ENCODE results near the gene TPRA1.

DNA sequence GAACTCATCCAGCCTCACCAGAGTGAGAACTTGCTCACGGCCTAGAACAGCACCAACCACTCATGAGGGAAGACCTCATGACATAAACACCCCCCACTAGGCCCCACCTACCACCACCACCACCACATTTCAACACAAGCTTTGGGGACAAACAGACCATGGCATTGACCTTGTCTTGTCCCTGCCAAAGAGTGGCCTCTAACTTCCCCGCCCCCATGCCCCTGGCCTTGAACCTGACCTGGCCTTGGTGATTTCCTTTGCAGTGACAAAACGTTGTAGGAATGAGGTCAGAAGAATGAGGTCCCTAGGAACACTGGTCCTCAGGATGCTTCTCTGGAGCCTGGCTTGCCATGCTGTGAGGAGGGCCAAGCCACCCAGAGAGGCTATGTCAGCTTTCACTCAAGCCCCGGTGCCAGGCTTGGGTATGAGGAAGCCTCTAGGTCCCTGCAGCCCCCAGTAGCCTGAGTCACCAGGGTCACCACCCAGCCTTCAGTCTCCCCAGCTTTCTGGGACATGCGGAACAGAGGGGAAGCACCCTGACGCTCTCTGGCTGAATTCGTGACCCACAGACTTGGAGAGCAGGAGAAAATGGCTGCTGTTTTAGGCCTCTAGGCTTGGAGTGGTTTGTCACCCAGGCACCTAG lies 57.9 kb downstream of the TPRA1 start:
- TF ChIP-seq, protein P1, sequence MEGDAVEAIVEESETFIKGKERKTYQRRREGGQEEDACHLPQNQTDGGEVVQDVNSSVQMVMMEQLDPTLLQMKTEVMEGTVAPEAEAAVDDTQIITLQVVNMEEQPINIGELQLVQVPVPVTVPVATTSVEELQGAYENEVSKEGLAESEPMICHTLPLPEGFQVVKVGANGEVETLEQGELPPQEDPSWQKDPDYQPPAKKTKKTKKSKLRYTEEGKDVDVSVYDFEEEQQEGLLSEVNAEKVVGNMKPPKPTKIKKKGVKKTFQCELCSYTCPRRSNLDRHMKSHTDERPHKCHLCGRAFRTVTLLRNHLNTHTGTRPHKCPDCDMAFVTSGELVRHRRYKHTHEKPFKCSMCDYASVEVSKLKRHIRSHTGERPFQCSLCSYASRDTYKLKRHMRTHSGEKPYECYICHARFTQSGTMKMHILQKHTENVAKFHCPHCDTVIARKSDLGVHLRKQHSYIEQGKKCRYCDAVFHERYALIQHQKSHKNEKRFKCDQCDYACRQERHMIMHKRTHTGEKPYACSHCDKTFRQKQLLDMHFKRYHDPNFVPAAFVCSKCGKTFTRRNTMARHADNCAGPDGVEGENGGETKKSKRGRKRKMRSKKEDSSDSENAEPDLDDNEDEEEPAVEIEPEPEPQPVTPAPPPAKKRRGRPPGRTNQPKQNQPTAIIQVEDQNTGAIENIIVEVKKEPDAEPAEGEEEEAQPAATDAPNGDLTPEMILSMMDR (IDR thresholded peaks at IDR 0.05; ENCODE audit: insufficient read depth, low read depth, low read length) = no peak
- TF ChIP-seq EZH2 (IDR thresholded peaks at IDR 0.05; ENCODE audit: insufficient read depth, low read length) = no peak

All from astrocyte (in vitro differentiated cells and primary cell).